IMR-90 (cell line): ENCODE measurements around the gene TLNRD1. TPM values are rescaled to one million over a fixed set of nuclear protein-coding genes. Genes with fewer than 3 reads are reported as not detected.

Experiments used
- ATAC-seq: fragments of 200-7000 bp; cut with Tn5 transposase; 2 replicates; pipeline ENCODE4 v1.9.1; 2020; ENCODE audit warnings: low read depth, mild to moderate bottlenecking, moderate library complexity
- BruUV-seq: library from RNA; stranded (reverse); fragments of 400-500 nt; replicated peaks from 2 replicates; lab custom pipeline; 2021; lab: Mats Ljungman, UMichigan
- CTCF ChIA-PET: fragments of 300-600 bp; formaldehyde crosslinking; extraction: SDS; loops from one replicate; lab custom pipeline; 2021; ENCODE audit warnings: antibody characterized with exemption; lab: Yijun Ruan, JAX
- POLR2A ChIA-PET: fragments of 300-600 bp; sonication (Branson Sonifier 250); formaldehyde crosslinking; loops from one replicate; lab custom pipeline; 2022; ENCODE audit warnings: antibody characterized with exemption; ENCODE audit not compliant: unreplicated experiment; lab: Charles Lee
- DNase-seq: peaks from one replicate; pipeline ENCODE4 v3.0.0; 2013
- H2AFZ ChIP-seq: replicated peaks from 2 replicates; pipeline ENCODE3; 2013; ENCODE audit warnings: low read length, mild to moderate bottlenecking; ENCODE audit not compliant: poor library complexity
- H2AK5ac ChIP-seq: 2 replicates; pipeline ENCODE4 v1.6.1; 2013; ENCODE audit warnings: low read depth, low read length, inconsistent platforms
- H2AK9ac ChIP-seq: replicated peaks from 2 replicates; pipeline ENCODE3; 2013; ENCODE audit warnings: mild to moderate bottlenecking, low read depth, low read length, moderate library complexity; ENCODE audit not compliant: poor library complexity
- H2BK120ac ChIP-seq: 2 replicates; pipeline ENCODE4 v1.6.1; 2013; ENCODE audit warnings: low read depth, low read length, inconsistent platforms
- H2BK15ac ChIP-seq: 3 replicates; pipeline ENCODE4 v1.6.1; 2013; ENCODE audit warnings: low read depth, low read length, inconsistent platforms
- H2BK20ac ChIP-seq: 2 replicates; pipeline ENCODE4 v1.6.1; 2013; ENCODE audit warnings: low read depth, mild to moderate bottlenecking, inconsistent platforms, low read length, moderate library complexity
- H2BK5ac ChIP-seq: 2 replicates; pipeline ENCODE4 v1.6.1; 2013; ENCODE audit warnings: mild to moderate bottlenecking, low read depth, low read length, inconsistent platforms; ENCODE audit not compliant: poor library complexity, severe bottlenecking
- H3K14ac ChIP-seq: replicated peaks from 2 replicates; pipeline ENCODE4 v1.6.1; 2013; ENCODE audit warnings: low read depth, low read length, inconsistent platforms
- H3K18ac ChIP-seq: 2 replicates; pipeline ENCODE4 v1.6.1; 2013; ENCODE audit warnings: low read depth, low read length, control low read depth
- H3K23ac ChIP-seq: 2 replicates; pipeline ENCODE4 v1.6.1; 2013; ENCODE audit warnings: low read depth, low read length, inconsistent platforms
- H3K27ac ChIP-seq: 2 replicates; pipeline ENCODE4 v1.5.1; 2013; ENCODE audit warnings: mild to moderate bottlenecking, control low read depth, low read length; ENCODE audit not compliant: insufficient read depth
- H3K27me3 ChIP-seq: 2 replicates; pipeline ENCODE4 v1.6.1; 2013; ENCODE audit warnings: low read length; ENCODE audit not compliant: control insufficient read depth, insufficient read depth
- H3K36me3 ChIP-seq: 2 replicates; pipeline ENCODE4 v1.6.1; 2013; ENCODE audit warnings: low read length, mixed read lengths; ENCODE audit not compliant: control insufficient read depth, insufficient read depth
- H3K4ac ChIP-seq: 2 replicates; pipeline ENCODE4 v1.6.1; 2013; ENCODE audit warnings: low read depth, low read length, inconsistent platforms
- H3K4me1 ChIP-seq: 2 replicates; pipeline ENCODE4 v1.6.1; 2013; ENCODE audit warnings: low read length, mixed read lengths; ENCODE audit not compliant: control insufficient read depth, insufficient read depth
- H3K4me2 ChIP-seq: 2 replicates; pipeline ENCODE4 v1.6.1; 2013; ENCODE audit warnings: low read depth, mild to moderate bottlenecking, control low read depth, low read length, moderate library complexity
- H3K4me3 ChIP-seq: 2 replicates; pipeline ENCODE4 v1.5.1; 2013; ENCODE audit warnings: low read depth, mild to moderate bottlenecking, control low read depth, low read length, moderate library complexity; ENCODE audit not compliant: insufficient read depth
- H3K56ac ChIP-seq: 2 replicates; pipeline ENCODE4 v1.6.1; 2013; ENCODE audit warnings: low read length, inconsistent platforms; ENCODE audit not compliant: insufficient read depth; ENCODE audit errors: extremely low read depth
- H3K79me1 ChIP-seq, 2 experiments: 2 replicates each; pipeline ENCODE4 v1.6.1; 2013; ENCODE audit warnings: low read length in 2 of 2, inconsistent platforms in 1 of 2, low read depth in 1 of 2
- H3K9ac ChIP-seq: 2 replicates; pipeline ENCODE4 v1.6.1; 2013; ENCODE audit warnings: low read depth, low read length, control low read depth
- H3K9me1 ChIP-seq: 2 replicates; pipeline ENCODE4 v1.6.1; 2013; ENCODE audit warnings: low read length, inconsistent platforms; ENCODE audit not compliant: insufficient read depth
- H3K9me3 ChIP-seq: 2 replicates; pipeline ENCODE4 v1.6.1; 2013; ENCODE audit warnings: low read length; ENCODE audit not compliant: control insufficient read depth, insufficient read depth
- H4K20me1 ChIP-seq: 2 replicates; pipeline ENCODE4 v1.6.1; 2013; ENCODE audit warnings: low read length, inconsistent platforms; ENCODE audit not compliant: insufficient read depth
- H4K5ac ChIP-seq: 2 replicates; pipeline ENCODE4 v1.6.1; 2013; ENCODE audit warnings: mild to moderate bottlenecking, low read depth, low read length, control low read depth
- H4K8ac ChIP-seq, 2 experiments: 2 replicates each; pipeline ENCODE4 v1.6.1; 2013; ENCODE audit warnings: low read depth in 2 of 2, low read length in 2 of 2, control low read depth in 1 of 2, inconsistent platforms in 1 of 2
- H4K91ac ChIP-seq: 2 replicates; pipeline ENCODE4 v1.6.1; 2013; ENCODE audit warnings: low read depth, low read length, inconsistent platforms; ENCODE audit not compliant: insufficient read depth
- CTCF ChIP-seq: conservative IDR thresholded peaks from 2 replicates; pipeline ENCODE4 v1.5.1; 2012; ENCODE audit warnings: mild to moderate bottlenecking, low read depth, low read length, improper control_type of control experiment
- ELK1 ChIP-seq: fragments of 150-350 bp; IDR thresholded peaks from 2 replicates; pipeline ENCODE4 v1.6.1; 2016; ENCODE audit warnings: low read depth, mild to moderate bottlenecking, low read length, moderate library complexity, borderline replicate concordance
- POLR2A ChIP-seq: IDR thresholded peaks from 2 replicates; pipeline ENCODE4 v1.6.1; 2012; ENCODE audit warnings: mild to moderate bottlenecking, low read depth, low read length
- RCOR1 ChIP-seq: IDR thresholded peaks from 2 replicates; pipeline ENCODE4 v1.6.1; 2012; ENCODE audit warnings: mild to moderate bottlenecking, low read length, improper control_type of control experiment; ENCODE audit not compliant: insufficient replicate concordance
- WGBS, 2 experiments: methylation state at CpG; one replicate each; pipeline versions ENCODE4 v1.1.5 to v1.1.7; 2013; ENCODE audit warnings: missing lambda C conversion rate in 2 of 2; ENCODE audit not compliant: insufficient read length in 1 of 2; ENCODE audit errors: extremely low coverage in 2 of 2; 5-methylcytosine and 5-hydroxymethylcytosine counted together
- dilution Hi-C: fragments of 300-500 bp; cut with HindIII; formaldehyde crosslinking; loops from one replicate; pipeline ENCODE4 v1.14.3; 2018; ENCODE audit warnings: low sequenced_read_pairs; ENCODE audit not compliant: unreplicated experiment
- in situ Hi-C: fragments of 300-500 bp; cut with MboI; formaldehyde crosslinking; loops from 3 replicates; pipeline ENCODE4 v1.14.3; 2019; ENCODE audit warnings: low sequenced_read_pairs, inconsistent platforms, mixed read lengths
- intact Hi-C: fragments of 100-400 bp; cut with micrococcal nuclease; formaldehyde crosslinking; loops from 2 replicates; pipeline ENCODE4 v1.10.0; 2022
- polyA plus RNA-seq, 3 experiments: library from polyadenylated mRNA; depleted of rRNA; stranded (reverse); fragments of >200 nt; gene quantifications; 2 replicates each; pipeline ENCODE4 v1.2.3, GENCODE V29; 2012; ENCODE audit warnings: low replicate concordance in 1 of 3
- total RNA-seq: library from RNA; depleted of rRNA; stranded (reverse); fragments of >200 nt; gene quantifications from 2 replicates; pipeline ENCODE4 v1.2.3, GENCODE V29; 2012

TLNRD1 gene
- total and polyA plus RNA-seq, 2 of the 4 experiments (the other 2 are of a cell fraction): 2.2 to 6.8 TPM

GRCh38 chr15:81050805-81051204 is 50.1 kb downstream of the TLNRD1 start:
- no peak for DNase-seq

More at GRCh38 chr15:81050805-81051204, 50.1 kb downstream of the TLNRD1 start:
- Histone ChIP-seq H3K14ac (no peak overlapping the region), H3K4me2 (no peak overlapping the region), H2BK120ac (no peak overlapping the region), H2BK15ac (no peak overlapping the region), H3K36me3 (no peaks in the 10 kb centered on the region), H2AK5ac (no peak overlapping the region), H3K4me3 (no peak overlapping the region), H2AFZ (no peak overlapping the region), H3K79me1 (no peaks in the 10 kb centered on the region), H3K27me3 (peaks cover 14% of the 10 kb centered on the region), H2BK20ac (no peak overlapping the region), H3K27ac (no peak overlapping the region), H3K4me1 (no peaks in the 10 kb centered on the region), H3K9me3 (peaks cover 7% of the 10 kb centered on the region), H3K9ac (no peak overlapping the region), H2BK5ac (no peak overlapping the region), H3K9me1 (no peaks in the 10 kb centered on the region), H3K23ac (no peak overlapping the region), H3K4ac (no peak overlapping the region), H2AK9ac (no peak overlapping the region), H4K5ac (no peak overlapping the region), H3K56ac (no peak overlapping the region), H3K18ac (no peak overlapping the region), H4K91ac (no peak overlapping the region), H4K8ac (no peak overlapping the region), H4K20me1 (no peaks in the 10 kb centered on the region)
- dilution Hi-C loops (no loop called here), in situ Hi-C loops (no loop called here), intact Hi-C loops (no loop called here)
- no TSS peak for BruUV-seq
- WGBS, 2 experiments: no CpG with 5 or more reads among the region's 4 CpGs
- TF ChIP-seq POLR2A (no peak), RCOR1 (no peak), ELK1 (no peak), CTCF (no peak)
- no peak for ATAC-seq
- POLR2A ChIA-PET: no interaction called here
- CTCF ChIA-PET: no interaction called here
